DOHH2 (cell line): ENCODE results near the gene CDH1.

Experiments used
- H3F3A ChIP-seq: fragments of 200-600 bp; sonication (generic), shearing (Covaris generic); 2 replicates; pipeline ENCODE4 v1.6.0; 2016; ENCODE audit warnings: antibody characterized with exemption, mild to moderate bottlenecking; ENCODE audit not compliant: control insufficient read depth, insufficient read depth
- H3K27ac ChIP-seq: fragments of 200-600 bp; sonication (generic); 2 replicates; pipeline ENCODE4 v1.5.1; 2014; ENCODE audit warnings: low read depth, mild to moderate bottlenecking, low read length, moderate library complexity
- H3K27me3 ChIP-seq: fragments of 200-600 bp; sonication (generic); 2 replicates; pipeline ENCODE4 v1.6.1; 2014; ENCODE audit warnings: mild to moderate bottlenecking, low read length, mixed read lengths; ENCODE audit not compliant: control insufficient read depth
- H3K36me3 ChIP-seq: fragments of 200-600 bp; sonication (generic); 2 replicates; pipeline ENCODE4 v1.6.1; 2014; ENCODE audit warnings: mild to moderate bottlenecking, low read length, moderate library complexity, mixed read lengths; ENCODE audit not compliant: control insufficient read depth
- H3K4me1 ChIP-seq: fragments of 200-600 bp; sonication (generic); 2 replicates; pipeline ENCODE4 v1.6.1; 2014; ENCODE audit warnings: mild to moderate bottlenecking, low read length, mixed read lengths; ENCODE audit not compliant: control insufficient read depth
- H3K4me2 ChIP-seq: fragments of 200-600 bp; sonication (generic); 2 replicates; pipeline ENCODE4 v1.6.0; 2014; ENCODE audit warnings: mild to moderate bottlenecking, low read length, moderate library complexity
- H3K4me3 ChIP-seq: fragments of 200-600 bp; sonication (generic); 2 replicates; pipeline ENCODE4 v1.5.1; 2014; ENCODE audit warnings: mild to moderate bottlenecking, low read length, mixed read lengths
- H3K79me2 ChIP-seq: fragments of 200-600 bp; sonication (generic); 2 replicates; pipeline ENCODE4 v1.6.1; 2014; ENCODE audit warnings: mild to moderate bottlenecking, low read length, mixed read lengths; ENCODE audit not compliant: control insufficient read depth
- H3K9me2 ChIP-seq: fragments of 200-600 bp; sonication (generic); replicated peaks from 2 replicates; pipeline ENCODE4 v1.6.1; 2014; ENCODE audit warnings: mild to moderate bottlenecking, low read length, mixed read lengths; ENCODE audit not compliant: control insufficient read depth
- H3K9me3 ChIP-seq: fragments of 200-600 bp; sonication (generic); 2 replicates; pipeline ENCODE4 v1.6.1; 2014; ENCODE audit warnings: antibody characterized with exemption, low read length, mixed read lengths; ENCODE audit not compliant: control insufficient read depth, insufficient read depth
- H4K20me1 ChIP-seq: fragments of 200-600 bp; sonication (generic); 2 replicates; pipeline ENCODE4 v1.6.0; 2014; ENCODE audit warnings: low read depth, mild to moderate bottlenecking, antibody characterized with exemption, low read length, moderate library complexity; ENCODE audit not compliant: control insufficient read depth, insufficient read depth
- EZH2phosphoT487 ChIP-seq: fragments of 200-600 bp; sonication (generic); IDR thresholded peaks from 2 replicates; pipeline ENCODE4 v1.6.1; 2017; ENCODE audit warnings: borderline replicate concordance, mild to moderate bottlenecking, antibody characterized with exemption, low read length, moderate library complexity, mixed read lengths
- TF ChIP-seq, protein P1 (sequence below): fragments of 200-600 bp; sonication (generic); IDR thresholded peaks from one replicate; pipeline ENCODE4 v1.5.1; 2014; ENCODE audit warnings: antibody characterized with exemption, mild to moderate bottlenecking, low read depth, low read length; ENCODE audit not compliant: poor library complexity, severe bottlenecking

The CDH1 gene

DNA sequence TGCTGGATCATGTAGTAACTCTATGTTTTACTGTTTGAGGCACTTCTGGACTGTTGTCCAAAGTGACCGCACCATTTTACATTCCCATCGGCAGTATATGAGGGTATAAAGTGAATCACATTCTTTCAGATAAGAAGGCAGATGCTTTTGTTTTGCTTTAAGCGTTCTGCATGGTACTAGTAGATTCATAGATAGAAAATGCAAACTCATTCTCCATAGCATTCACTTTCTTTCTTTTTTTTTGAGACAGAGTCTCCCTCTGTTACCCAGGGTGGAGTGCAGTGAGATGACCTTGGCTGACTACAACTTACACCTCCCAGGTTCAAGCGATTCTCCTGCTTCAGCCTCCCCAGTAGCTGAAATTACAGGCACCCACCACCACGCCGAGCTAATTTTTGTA lies 146.6 kb downstream of the CDH1 start:
- no peaks in the 10 kb centered on the region for H3K9me2 ChIP-seq
- H3K27me3 ChIP-seq: no peaks in the 10 kb centered on the region
- H3K4me2 ChIP-seq: no peak overlapping the region
- no peak overlapping the region for H3K27ac ChIP-seq
- TF ChIP-seq, protein P1, sequence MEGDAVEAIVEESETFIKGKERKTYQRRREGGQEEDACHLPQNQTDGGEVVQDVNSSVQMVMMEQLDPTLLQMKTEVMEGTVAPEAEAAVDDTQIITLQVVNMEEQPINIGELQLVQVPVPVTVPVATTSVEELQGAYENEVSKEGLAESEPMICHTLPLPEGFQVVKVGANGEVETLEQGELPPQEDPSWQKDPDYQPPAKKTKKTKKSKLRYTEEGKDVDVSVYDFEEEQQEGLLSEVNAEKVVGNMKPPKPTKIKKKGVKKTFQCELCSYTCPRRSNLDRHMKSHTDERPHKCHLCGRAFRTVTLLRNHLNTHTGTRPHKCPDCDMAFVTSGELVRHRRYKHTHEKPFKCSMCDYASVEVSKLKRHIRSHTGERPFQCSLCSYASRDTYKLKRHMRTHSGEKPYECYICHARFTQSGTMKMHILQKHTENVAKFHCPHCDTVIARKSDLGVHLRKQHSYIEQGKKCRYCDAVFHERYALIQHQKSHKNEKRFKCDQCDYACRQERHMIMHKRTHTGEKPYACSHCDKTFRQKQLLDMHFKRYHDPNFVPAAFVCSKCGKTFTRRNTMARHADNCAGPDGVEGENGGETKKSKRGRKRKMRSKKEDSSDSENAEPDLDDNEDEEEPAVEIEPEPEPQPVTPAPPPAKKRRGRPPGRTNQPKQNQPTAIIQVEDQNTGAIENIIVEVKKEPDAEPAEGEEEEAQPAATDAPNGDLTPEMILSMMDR: no peak
- no peak for TF ChIP-seq EZH2phosphoT487
- no peaks in the 10 kb centered on the region for H3K79me2 ChIP-seq
- H3K36me3 ChIP-seq: peaks cover 5% of the 10 kb centered on the region
- H3K9me3 ChIP-seq: no peaks in the 10 kb centered on the region
- no peaks in the 10 kb centered on the region for H3K4me1 ChIP-seq
- H3F3A ChIP-seq: no peaks in the 10 kb centered on the region
- no peak overlapping the region for H3K4me3 ChIP-seq
- H4K20me1 ChIP-seq: no peaks in the 10 kb centered on the region

DNA sequence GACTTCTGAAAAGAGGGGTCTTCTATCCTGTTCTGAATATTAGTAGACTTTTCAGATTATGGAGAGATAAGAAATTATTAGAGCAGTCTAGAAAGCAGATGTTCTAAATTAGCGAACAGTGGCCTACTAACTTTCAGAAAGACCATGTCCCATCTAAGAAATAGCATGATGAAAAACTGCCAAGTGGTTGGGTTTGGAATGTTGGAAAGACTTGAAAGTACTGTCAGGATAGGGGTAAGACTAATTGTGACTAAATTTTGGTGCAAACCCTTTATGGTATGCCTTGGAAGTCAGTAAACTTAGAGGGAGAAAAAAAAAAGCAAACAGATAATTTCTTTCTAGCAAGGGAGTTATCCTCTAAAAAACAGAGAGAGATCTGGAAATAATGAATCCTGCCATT lies 147.3 kb downstream of the CDH1 start:
- no peak overlapping the region for H3K4me2 ChIP-seq
- peaks cover 4% of the 10 kb centered on the region; the same call in 1 of the 2 replicates for H3K36me3 ChIP-seq
- no peaks in the 10 kb centered on the region for H4K20me1 ChIP-seq
- H3K27ac ChIP-seq: no peak overlapping the region
- H3K4me1 ChIP-seq: no peaks in the 10 kb centered on the region
- TF ChIP-seq, protein P1: no peak
- TF ChIP-seq EZH2phosphoT487: no peak
- no peaks in the 10 kb centered on the region for H3K27me3 ChIP-seq
- no peaks in the 10 kb centered on the region for H3K9me3 ChIP-seq
- H3K9me2 ChIP-seq: no peaks in the 10 kb centered on the region
- H3F3A ChIP-seq: no peaks in the 10 kb centered on the region
- no peaks in the 10 kb centered on the region for H3K79me2 ChIP-seq
- H3K4me3 ChIP-seq: no peak overlapping the region
